Activated CD8-positive, alpha-beta T cell treated with anti-CD3 and anti-CD28 coated beads for 36 hours (primary cell): Measurements from ENCODE around the gene SH3BP2. TPM values are rescaled to one million over a fixed set of nuclear protein-coding genes. Genes with fewer than 3 reads are reported as not detected.

Experiments used
- ATAC-seq: fragments of 200-7000 bp; cut with Tn5 transposase; one replicate; pipeline ENCODE4 v1.10.0; 2021; ENCODE audit warnings: mild to moderate bottlenecking, moderate library complexity
- CTCF ChIA-PET: fragments of 350-600 bp; sonication (Branson Sonifier 250); formaldehyde crosslinking; loops from one replicate; lab custom pipeline; 2021; ENCODE audit warnings: antibody characterized with exemption; lab: Charles Lee
- POLR2A ChIA-PET: fragments of 350-600 bp; sonication (Branson Sonifier 250); formaldehyde crosslinking; loops from one replicate; lab custom pipeline; 2021; ENCODE audit warnings: antibody characterized with exemption; lab: Charles Lee
- DNase-seq: peaks from one replicate; pipeline ENCODE4 v3.0.0-alpha.2; 2020
- H3K27ac Mint-ChIP-seq: one replicate; pipeline ENCODE4 v1.8.0; 2021; ENCODE audit warnings: mild to moderate bottlenecking, mixed read lengths
- H3K27me3 Mint-ChIP-seq: one replicate; pipeline ENCODE4 v1.8.0; 2021; ENCODE audit warnings: mixed read lengths
- H3K36me3 Mint-ChIP-seq: one replicate; pipeline ENCODE4 v1.8.0; 2021; ENCODE audit warnings: low read depth, mixed read lengths
- H3K4me1 Mint-ChIP-seq: one replicate; pipeline ENCODE4 v1.8.0; 2021; ENCODE audit warnings: low read depth, mixed read lengths
- H3K4me3 Mint-ChIP-seq: one replicate; pipeline ENCODE4 v1.8.0; 2021; ENCODE audit warnings: mild to moderate bottlenecking, moderate library complexity, mixed read lengths
- H3K9me3 Mint-ChIP-seq: one replicate; pipeline ENCODE4 v1.8.0; 2021; ENCODE audit warnings: mixed read lengths
- CTCF ChIP-seq: fragments of 200-600 bp; IDR thresholded peaks from one replicate; pipeline ENCODE4 v1.8.0; 2022; ENCODE audit warnings: antibody characterized with exemption, mild to moderate bottlenecking
- intact Hi-C: fragments of 100-400 bp; cut with micrococcal nuclease; formaldehyde crosslinking; loops from one replicate; pipeline ENCODE4 v1.10.0; 2022
- total RNA-seq, 2 experiments: library from RNA; stranded (reverse); gene quantifications; one replicate each; pipeline ENCODE4 v1.2.3, GENCODE V29; 2021

The SH3BP2 gene
- total RNA-seq, 2 experiments from 2014 or later: 54.8 to 59.0 TPM

- Mint-ChIP-seq H3K4me3 (peak overlapping the region; percentile 82), H3K4me1 (peaks cover 49% of the 10 kb centered on the region), H3K36me3 (peaks cover 24% of the 10 kb centered on the region), H3K27me3 (no peaks in the 10 kb centered on the region), H3K27ac (peak overlapping the region; percentile 97), H3K9me3 (peaks cover 3% of the 10 kb centered on the region)
- POLR2A ChIA-PET: interaction anchor here (1.0 to 1.8 kb wide), 6 partner anchors 19 to 368 kb away, joined by 3 to 9 read pairs (median 4); partner anchors contain the start of gene RNF4
- no peak for TF ChIP-seq CTCF
- peak; percentile 4 for ATAC-seq
- CTCF ChIA-PET: no interaction called here
- intact Hi-C loops: no loop called here
- DNase-seq: no peak
Observed at GRCh38 chr4:2837110-2837903, 44.4 kb downstream of the SH3BP2 start.

- DNase-seq (peak; percentile 83), ATAC-seq (peak; percentile 88)
- CTCF ChIA-PET: no interaction called here
- intact Hi-C loops: no loop called here
- H3K4me3 Mint-ChIP-seq: peak overlapping the region; percentile 82
- H3K4me1 Mint-ChIP-seq: peaks cover 55% of the 10 kb centered on the region
- H3K27ac Mint-ChIP-seq: peak overlapping the region; percentile 97
- peaks cover 24% of the 10 kb centered on the region for H3K36me3 Mint-ChIP-seq
- H3K9me3 Mint-ChIP-seq: peaks cover 3% of the 10 kb centered on the region
- POLR2A ChIA-PET: interaction anchor here (1.0 to 1.8 kb wide), 8 partner anchors 16 to 369 kb away, joined by 3 to 9 read pairs (median 4); partner anchors contain the start of gene RNF4
- no peak for TF ChIP-seq CTCF
- H3K27me3 Mint-ChIP-seq: no peaks in the 10 kb centered on the region
Observed at GRCh38 chr4:2837904-2838496, 45.1 kb downstream of the SH3BP2 start.

GRCh38 chr4:2839060-2839459 is 46.2 kb downstream of the SH3BP2 start:
- H3K9me3 Mint-ChIP-seq: peaks cover 3% of the 10 kb centered on the region
- CTCF ChIA-PET: interaction anchor here (0.9 to 1.3 kb wide), 3 partner anchors 9 to 75 kb away, joined by 3 read pairs; no protein-coding TSS in a partner anchor
- H3K36me3 Mint-ChIP-seq: peaks cover 20% of the 10 kb centered on the region
- H3K4me1 Mint-ChIP-seq: peaks cover 55% of the 10 kb centered on the region
- POLR2A ChIA-PET: interaction anchor here (0.6 to 1.4 kb wide), 4 partner anchors 21 to 39 kb away, joined by 3 to 4 read pairs (median 4); no protein-coding TSS in a partner anchor
- no peaks in the 10 kb centered on the region for H3K27me3 Mint-ChIP-seq
- ATAC-seq (no peak), DNase-seq (no peak)
- peak overlapping the region; percentile 82 for H3K4me3 Mint-ChIP-seq
- intact Hi-C loops: no loop called here
- peak overlapping the region; percentile 97 for H3K27ac Mint-ChIP-seq
- no peak for TF ChIP-seq CTCF

- no peak for ATAC-seq
- intact Hi-C loops: no loop called here
Observed at GRCh38 chr4:2842687-2843262, 49.9 kb downstream of the SH3BP2 start.

More at GRCh38 chr4:2842687-2843262, 49.9 kb downstream of the SH3BP2 start:
- ChIA-PET CTCF (no interaction called here), POLR2A (interaction anchor here (1.0 to 2.8 kb wide), 3 partner anchors 9 to 31 kb away, joined by 3 to 8 read pairs (median 3); no protein-coding TSS in a partner anchor)
- H3K9me3 Mint-ChIP-seq: peaks cover 3% of the 10 kb centered on the region
- peaks cover 23% of the 10 kb centered on the region for H3K36me3 Mint-ChIP-seq
- H3K4me3 Mint-ChIP-seq: peak overlapping the region; percentile 74
- DNase-seq: no peak
- H3K4me1 Mint-ChIP-seq: peaks cover 47% of the 10 kb centered on the region
- peak overlapping the region; percentile 77 for H3K27ac Mint-ChIP-seq
- no peaks in the 10 kb centered on the region for H3K27me3 Mint-ChIP-seq
- no peak for TF ChIP-seq CTCF
